Stimulated activated effector memory CD8-positive, alpha-beta T cell treated with anti-CD3 and anti-CD28 coated beads, Interleukin-12 subunit alpha, Interleukin-12 subunit beta, amount 100 ng/mL, for 72 hours (primary cell): ENCODE measurements around the gene PCBP3.
"Not testable (repeated sequence)": the region's sequence is repeated elsewhere in the genome, so short reads cannot be mapped to it uniquely, and the experiment has no call there.

ENCODE experiments used
- ATAC-seq: fragments of 150-1000 bp; cut with Tn5 transposase; 2 replicates; pipeline ENCODE4 v1.10.0; 2021
- DNase-seq, 2 donors: peaks; one replicate each; pipeline ENCODE4 v3.0.0; 2021 to 2022; ENCODE audit warnings: low spot score in 2 of 2
- H3K27ac Mint-ChIP-seq: one replicate; pipeline ENCODE4 v1.8.0; 2022; ENCODE audit warnings: mild to moderate bottlenecking, mixed read lengths
- H3K36me3 Mint-ChIP-seq: one replicate; pipeline ENCODE4 v1.8.0; 2022; ENCODE audit warnings: mild to moderate bottlenecking, mixed read lengths
- H3K4me1 Mint-ChIP-seq: one replicate; pipeline ENCODE4 v1.8.0; 2022; ENCODE audit warnings: mixed read lengths
- H3K4me3 Mint-ChIP-seq: one replicate; pipeline ENCODE4 v1.8.0; 2022; ENCODE audit warnings: mild to moderate bottlenecking, mixed read lengths
- H3K9me3 Mint-ChIP-seq: one replicate; pipeline ENCODE4 v1.8.0; 2022; ENCODE audit warnings: mixed read lengths

Gene PCBP3

GRCh38 chr21:45643021-45643980 is at the start of gene PCBP3:
PCBP3 (plus strand) TSS chr21:45643725; CDS start chr21:45850086, 206,361 bp downstream.
- no peaks in the 10 kb centered on the region for H3K4me1 Mint-ChIP-seq
- peak; percentile 89 to 93 for DNase-seq
- H3K27ac Mint-ChIP-seq, result no peak within 1 kb of the TSS

GRCh38 chr21:45594721-45595489 is 48.6 kb upstream of the PCBP3 start:
- H3K36me3 Mint-ChIP-seq, result no peaks in the 10 kb centered on the region
- peaks cover 18% of the 10 kb centered on the region for H3K4me1 Mint-ChIP-seq
- no peak overlapping the region for H3K27ac Mint-ChIP-seq
- ATAC-seq (no peak), DNase-seq (no peak)
- H3K4me3 Mint-ChIP-seq, result no peak overlapping the region
- H3K9me3 Mint-ChIP-seq, result no peaks in the 10 kb centered on the region

More at GRCh38 chr21:45643021-45643980, at the start of gene PCBP3:
- ATAC-seq, result peak; percentile 87
- H3K36me3 Mint-ChIP-seq, result peaks cover 13% of the 10 kb centered on the region
- H3K4me3 Mint-ChIP-seq, result peak within 1 kb of the TSS; percentile 55
- no peaks in the 10 kb centered on the region for H3K9me3 Mint-ChIP-seq

DNA sequence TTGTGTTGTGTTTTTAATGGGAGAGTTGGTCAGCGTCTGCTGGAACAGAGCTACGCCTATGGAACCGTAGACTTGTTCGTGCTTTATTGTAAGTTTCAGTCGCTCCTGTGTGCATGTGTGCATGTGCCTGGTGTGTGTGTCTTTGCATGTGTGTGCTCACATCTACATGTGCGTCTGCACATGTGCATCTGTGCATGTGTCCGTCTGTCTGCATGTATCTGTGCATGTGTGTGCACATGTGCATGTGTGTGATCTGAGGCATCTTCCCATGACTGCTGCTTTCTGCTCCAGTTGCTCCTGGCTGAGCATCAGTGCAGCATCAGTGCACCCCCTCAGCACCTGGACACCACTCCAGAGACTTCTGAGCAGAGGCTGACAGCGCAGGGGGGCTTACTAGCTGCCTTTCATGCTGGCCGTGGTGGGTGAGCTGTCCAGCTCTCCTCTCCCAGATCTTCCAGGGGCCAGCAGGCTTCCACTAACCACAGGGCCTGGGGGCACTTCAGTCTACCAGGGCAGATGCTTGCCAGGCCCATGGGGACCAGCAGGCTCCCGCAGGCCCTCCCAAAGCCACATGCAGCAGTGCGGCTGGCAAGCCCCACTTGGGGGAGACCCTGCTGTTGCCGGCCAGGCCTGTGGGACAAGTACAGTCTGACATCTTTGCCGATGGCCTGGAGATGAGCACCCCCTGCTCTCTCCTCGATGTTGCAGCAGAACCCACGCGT is 47.8 kb upstream of the PCBP3 start:
- no peak for ATAC-seq
- DNase-seq, result no peak
- no peak overlapping the region for H3K27ac Mint-ChIP-seq
- peaks cover 18% of the 10 kb centered on the region for H3K4me1 Mint-ChIP-seq
- H3K9me3 Mint-ChIP-seq, result peaks cover 2% of the 10 kb centered on the region
- H3K36me3 Mint-ChIP-seq, result no peaks in the 10 kb centered on the region
- no peak overlapping the region for H3K4me3 Mint-ChIP-seq

GRCh38 chr21:45596704-45597318 is 46.7 kb upstream of the PCBP3 start:
- H3K4me1 Mint-ChIP-seq, result peaks cover 18% of the 10 kb centered on the region
- H3K9me3 Mint-ChIP-seq, result peaks cover 2% of the 10 kb centered on the region
- H3K27ac Mint-ChIP-seq, result peak overlapping the region; percentile 81
- no peak overlapping the region for H3K4me3 Mint-ChIP-seq
- peak; percentile 76 for ATAC-seq
- peak; percentile 81 to 91 for DNase-seq
- H3K36me3 Mint-ChIP-seq, result no peaks in the 10 kb centered on the region

GRCh38 chr21:45598109-45598508 is 45.4 kb upstream of the PCBP3 start:
- Mint-ChIP-seq H3K4me3 (no peak overlapping the region), H3K36me3 (no peaks in the 10 kb centered on the region), H3K9me3 (peaks cover 6% of the 10 kb centered on the region), H3K27ac (no peak overlapping the region), H3K4me1 (peaks cover 18% of the 10 kb centered on the region)
- no peak for DNase-seq
- no peak for ATAC-seq

- ATAC-seq, result no peak
- DNase-seq, result no peak
- Mint-ChIP-seq H3K36me3 (no peaks in the 10 kb centered on the region), H3K4me3 (no peak overlapping the region), H3K4me1 (peaks cover 14% of the 10 kb centered on the region), H3K27ac (no peak overlapping the region), H3K9me3 (peaks cover 12% of the 10 kb centered on the region)
These were observed 44.9 kb upstream of the PCBP3 start for GRCh38 chr21:45598666-45599065.

DNA sequence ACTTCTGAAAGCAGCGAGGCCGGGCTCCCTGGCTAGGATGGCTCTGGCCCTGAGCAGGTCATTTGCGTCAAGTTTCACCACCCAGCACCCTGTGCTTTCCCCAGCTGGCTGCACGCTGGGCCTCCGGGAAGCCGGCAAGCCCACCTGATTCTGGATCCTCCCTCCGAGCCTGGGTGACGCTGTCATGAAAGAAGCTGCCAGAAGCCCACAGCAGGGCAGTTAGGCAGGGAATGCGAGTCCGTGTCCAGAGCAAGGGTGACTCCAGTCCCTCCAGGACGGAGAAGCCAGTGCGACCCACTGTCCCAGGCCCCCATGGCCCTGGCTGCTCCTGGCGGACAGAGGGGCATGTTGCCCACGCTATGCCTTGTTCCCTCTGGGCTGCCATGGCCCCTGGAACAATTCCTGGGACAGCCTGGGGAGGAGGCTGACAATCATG is 44.4 kb upstream of the PCBP3 start:
- H3K27ac Mint-ChIP-seq, result no peak overlapping the region
- H3K36me3 Mint-ChIP-seq, result no peaks in the 10 kb centered on the region
- ATAC-seq, result no peak

DNA sequence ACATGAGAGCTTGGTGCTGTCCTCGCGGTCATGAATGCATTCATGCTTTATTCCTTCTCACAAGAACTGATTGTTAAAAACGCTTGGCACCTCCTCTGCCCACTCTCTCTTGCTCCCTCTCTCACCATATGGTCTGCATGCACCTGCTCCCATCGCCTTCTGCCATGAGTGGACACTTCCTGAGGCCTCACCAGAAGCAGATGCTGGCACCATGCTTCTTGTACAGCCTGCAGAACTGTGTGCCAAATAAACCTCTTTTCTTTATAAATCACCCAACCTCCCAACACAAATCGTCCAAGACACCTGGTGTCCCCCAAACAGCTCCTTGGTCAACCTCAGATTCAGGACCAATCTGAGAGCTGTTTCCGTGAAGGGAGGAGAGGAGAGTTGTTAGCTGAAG is 43.3 kb upstream of the PCBP3 start:
- no peak for DNase-seq
- no peak overlapping the region for H3K4me3 Mint-ChIP-seq
- peaks cover 19% of the 10 kb centered on the region for H3K9me3 Mint-ChIP-seq
- no peak for ATAC-seq
- peaks cover 10% of the 10 kb centered on the region for H3K4me1 Mint-ChIP-seq
- H3K36me3 Mint-ChIP-seq, result no peaks in the 10 kb centered on the region
- H3K27ac Mint-ChIP-seq, result no peak overlapping the region

More for the DNA sequence above, 44.4 kb upstream of the PCBP3 start:
- Mint-ChIP-seq H3K9me3 (peaks cover 17% of the 10 kb centered on the region), H3K4me3 (no peak overlapping the region), H3K4me1 (peaks cover 10% of the 10 kb centered on the region)
- no peak for DNase-seq

DNA sequence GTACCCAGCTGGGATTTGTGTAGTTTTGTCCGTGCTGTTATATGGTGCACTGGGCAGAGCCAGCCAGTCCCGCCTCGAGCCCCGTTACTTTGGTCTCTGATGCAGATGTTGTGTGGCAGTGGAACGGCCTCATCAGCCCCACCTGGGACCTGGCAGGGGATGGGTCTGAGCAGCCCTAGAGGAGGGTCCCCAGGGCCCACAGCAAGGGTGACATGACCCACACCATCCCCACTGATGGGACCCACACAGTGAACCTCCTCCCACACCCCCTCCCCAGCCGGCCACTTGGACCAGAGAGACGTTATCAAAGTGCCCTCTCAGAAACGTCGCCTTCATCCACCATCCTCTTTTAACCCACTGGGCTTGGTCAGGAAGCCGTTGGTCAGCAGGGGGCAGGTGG is 42.0 kb upstream of the PCBP3 start:
- Mint-ChIP-seq H3K4me1 (peaks cover 6% of the 10 kb centered on the region), H3K4me3 (no peak overlapping the region), H3K9me3 (peaks cover 19% of the 10 kb centered on the region), H3K27ac (no peak overlapping the region), H3K36me3 (no peaks in the 10 kb centered on the region)
- no peak for ATAC-seq
- no peak for DNase-seq

DNA sequence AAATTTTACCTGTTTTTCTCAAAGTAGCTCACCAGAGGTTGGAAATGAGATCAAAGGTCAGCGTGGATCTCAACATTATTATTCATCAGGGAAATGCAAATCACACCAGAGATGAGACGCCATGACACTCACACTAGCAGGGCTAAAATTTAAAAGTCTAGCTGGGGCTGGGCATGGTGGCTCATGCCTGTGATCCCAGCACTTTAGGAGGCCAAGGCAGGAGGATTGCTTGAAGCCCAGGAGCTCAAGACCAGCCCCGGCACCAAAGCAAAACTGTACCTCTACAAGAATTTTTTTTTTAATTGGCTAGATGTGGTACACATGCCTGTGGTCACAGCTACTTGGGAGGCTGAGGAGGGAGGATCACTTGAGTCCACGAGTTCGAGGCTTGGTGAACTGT is 41.4 kb upstream of the PCBP3 start:
- Mint-ChIP-seq H3K4me1 (peaks cover 2% of the 10 kb centered on the region), H3K27ac (no peak overlapping the region), H3K4me3 (no peak overlapping the region), H3K9me3 (peaks cover 19% of the 10 kb centered on the region), H3K36me3 (no peaks in the 10 kb centered on the region)
- no peak for ATAC-seq
- DNase-seq, result no peak

GRCh38 chr21:45603481-45603880 is 40.0 kb upstream of the PCBP3 start:
- Mint-ChIP-seq H3K36me3 (no peaks in the 10 kb centered on the region), H3K9me3 (peaks cover 19% of the 10 kb centered on the region), H3K4me3 (no peak overlapping the region), H3K4me1 (peaks cover 6% of the 10 kb centered on the region), H3K27ac (no peak overlapping the region)
- DNase-seq (no peak), ATAC-seq (no peak)

- H3K4me1 Mint-ChIP-seq, ATAC-seq, H3K27ac Mint-ChIP-seq, H3K4me3 Mint-ChIP-seq, H3K36me3 Mint-ChIP-seq, DNase-seq: not testable (repeated sequence)
- H3K9me3 Mint-ChIP-seq, result peaks cover 19% of the 10 kb centered on the region
These were observed 38.8 kb upstream of the PCBP3 start for GRCh38 chr21:45604681-45605080.

- DNase-seq, result no peak
- H3K36me3 Mint-ChIP-seq, result no peaks in the 10 kb centered on the region
- ATAC-seq, result peak; percentile 97
- H3K4me1 Mint-ChIP-seq, result peaks cover 11% of the 10 kb centered on the region
- H3K27ac Mint-ChIP-seq, result peak overlapping the region; percentile 91
- peaks cover 16% of the 10 kb centered on the region for H3K9me3 Mint-ChIP-seq
- H3K4me3 Mint-ChIP-seq, result peak overlapping the region; percentile 63
These were observed 36.3 kb upstream of the PCBP3 start for GRCh38 chr21:45607021-45607908.

DNA sequence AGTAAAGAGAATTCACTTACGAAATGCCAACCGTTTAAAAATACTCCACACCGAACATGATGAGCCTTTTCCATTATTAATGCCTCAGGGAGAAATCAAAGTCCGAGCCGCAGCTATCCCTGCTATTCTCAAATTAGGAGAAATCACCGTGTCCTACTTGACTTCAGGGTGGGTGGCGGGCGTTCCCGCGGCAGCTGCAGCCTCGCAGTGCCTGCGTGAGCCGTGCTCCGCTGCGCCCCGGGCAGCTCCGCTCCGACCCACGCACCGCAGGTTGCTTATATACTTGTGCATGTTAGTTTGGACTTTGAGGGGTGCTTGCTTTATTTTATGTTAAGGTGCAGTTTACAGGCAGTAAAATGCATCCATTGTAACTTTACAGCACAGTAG is 35.6 kb upstream of the PCBP3 start:
- peaks cover 14% of the 10 kb centered on the region for H3K4me1 Mint-ChIP-seq
- no peak for DNase-seq

More for the DNA sequence above, 35.6 kb upstream of the PCBP3 start:
- Mint-ChIP-seq H3K27ac (no peak overlapping the region), H3K9me3 (peaks cover 12% of the 10 kb centered on the region), H3K4me3 (no peak overlapping the region), H3K36me3 (no peaks in the 10 kb centered on the region)
- ATAC-seq, result no peak
